HG03175 (cell line): ENCODE data around the gene AURKB.
"Not testable (repeated sequence)": the region's sequence is repeated elsewhere in the genome, so short reads cannot be mapped to it uniquely, and the experiment has no call there.

Source experiments
- ATAC-seq: cut with Tn5 transposase; IDR thresholded peaks from one replicate; pipeline ENCODE4 v1.9.1; 2021; ENCODE audit warnings: mild to moderate bottlenecking, moderate library complexity; ENCODE audit not compliant: unreplicated experiment

AURKB gene

DNA sequence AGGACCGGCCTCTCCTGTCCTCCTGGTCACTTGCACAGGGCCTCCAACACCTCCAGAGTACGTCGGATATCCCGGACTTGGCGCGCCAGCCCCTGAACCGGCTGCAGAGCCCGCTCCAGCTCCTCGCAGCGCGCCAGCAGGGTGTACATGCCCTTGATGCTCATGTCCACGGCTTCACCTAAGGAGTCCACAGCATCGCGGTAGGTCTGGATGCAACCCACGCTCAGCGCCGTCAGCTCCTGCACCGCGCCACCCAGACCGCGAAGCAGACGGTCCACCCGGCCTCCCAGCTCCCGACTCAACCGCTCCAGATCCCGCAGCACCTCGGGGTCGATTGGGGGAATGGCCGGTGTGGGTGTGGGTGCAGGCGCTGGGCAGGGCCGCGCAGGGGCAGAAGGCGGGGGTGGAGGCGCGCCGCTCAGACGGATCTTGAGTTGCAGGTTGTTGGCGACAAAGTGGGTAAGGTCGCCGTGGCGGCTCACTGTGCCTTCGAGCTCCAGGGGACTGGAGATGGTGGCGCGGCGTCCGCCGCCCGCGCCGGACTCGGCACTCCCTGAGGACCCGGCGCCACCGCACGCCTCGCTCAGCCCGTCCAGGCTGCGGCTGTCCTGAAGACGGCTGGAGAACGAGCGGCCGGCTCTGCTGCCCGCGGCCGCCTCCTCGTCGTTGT is 21.2 kb downstream of the AURKB start:
- no peak for ATAC-seq

- no peak for ATAC-seq
Observed at GRCh38 chr17:8188263-8188839, 22.0 kb downstream of the AURKB start.

GRCh38 chr17:8187517-8188262 is 22.7 kb downstream of the AURKB start:
- peak; percentile 16 for ATAC-seq

GRCh38 chr17:8186787-8187516 is 23.4 kb downstream of the AURKB start:
- ATAC-seq = peak; percentile 40

DNA sequence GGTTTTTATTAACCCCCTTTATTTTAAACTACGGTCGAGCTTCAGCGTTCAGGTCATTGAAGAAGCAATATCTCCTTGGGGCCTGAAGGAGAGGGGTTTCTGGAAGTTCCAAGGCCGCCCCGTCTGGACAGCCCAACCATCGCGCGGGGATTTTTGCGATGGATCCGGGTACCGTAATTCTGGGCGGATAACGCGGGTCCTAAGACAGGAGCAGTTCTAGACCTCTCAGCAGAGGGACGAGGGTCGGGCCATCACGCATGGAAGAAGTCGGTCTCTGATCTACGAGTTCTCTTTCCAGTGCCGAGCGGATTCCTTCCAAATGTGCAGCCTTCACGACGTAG is 24.0 kb downstream of the AURKB start:
- no peak for ATAC-seq

GRCh38 chr17:8185582-8186445 is 24.6 kb downstream of the AURKB start:
- ATAC-seq = no peak

DNA sequence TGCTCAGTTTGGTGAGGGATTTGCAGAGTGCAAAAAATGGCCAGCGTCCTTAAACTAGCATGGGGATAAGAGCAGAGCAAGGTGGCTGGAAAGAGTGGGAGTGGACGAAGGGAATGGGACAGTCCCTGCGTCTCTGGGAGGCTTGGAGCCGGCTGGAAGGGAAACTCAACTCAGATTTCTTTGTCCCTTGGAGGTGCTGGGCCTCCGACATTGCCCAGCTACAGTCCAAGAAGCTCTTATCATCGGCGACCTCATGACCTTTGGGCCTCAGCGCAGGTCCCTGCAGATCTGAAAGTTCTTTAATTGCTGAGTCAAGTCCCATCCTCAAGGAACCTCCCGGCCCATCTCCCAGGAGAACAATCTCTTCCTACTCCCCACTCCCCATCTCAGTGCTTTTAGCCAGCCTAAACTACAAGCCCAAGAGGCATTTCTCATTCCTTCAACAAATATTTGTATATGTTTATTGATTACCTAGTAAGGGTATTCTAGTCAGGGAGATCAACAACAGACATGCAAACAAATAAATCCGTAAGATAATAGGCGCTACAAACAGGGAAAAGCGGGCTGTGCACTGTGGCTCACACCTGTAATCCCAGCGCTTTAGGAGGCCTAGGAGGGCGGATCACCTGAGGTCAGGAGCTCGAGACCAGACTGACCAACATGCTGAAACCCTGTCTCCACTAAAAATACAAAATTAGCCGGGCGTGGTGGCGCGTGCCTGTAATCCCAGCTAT is 33.2 kb downstream of the AURKB start:
- no peak for ATAC-seq

GRCh38 chr17:8176197-8176940 is 34.0 kb downstream of the AURKB start, which contains the start of gene TMEM107:
Gene TMEM107, minus strand, starts transcription at chr17:8176380. Its CDS starts 94 bp downstream, at chr17:8176286.
- ATAC-seq = peak; percentile 45

DNA sequence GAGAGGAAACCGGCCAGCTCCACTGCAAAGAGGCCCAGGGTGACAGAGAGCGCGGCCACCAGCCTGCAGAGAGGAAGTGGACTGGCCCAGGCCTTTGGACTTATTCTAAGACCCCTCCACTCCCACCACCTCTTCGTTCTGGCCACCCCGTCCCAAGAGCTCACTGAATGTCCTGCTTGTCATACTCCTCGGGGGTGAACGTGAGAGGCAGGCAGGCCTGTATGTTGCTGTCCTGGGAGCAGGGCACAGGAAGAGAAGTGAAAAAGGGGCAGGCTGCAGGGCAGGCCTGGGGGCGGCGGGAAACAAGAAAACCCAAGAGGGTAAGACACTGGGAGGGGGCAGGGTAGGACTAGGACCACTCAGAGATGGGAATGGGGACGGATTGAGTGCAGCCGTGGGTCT is 34.6 kb downstream of the AURKB start:
- peak; percentile 3 for ATAC-seq

DNA sequence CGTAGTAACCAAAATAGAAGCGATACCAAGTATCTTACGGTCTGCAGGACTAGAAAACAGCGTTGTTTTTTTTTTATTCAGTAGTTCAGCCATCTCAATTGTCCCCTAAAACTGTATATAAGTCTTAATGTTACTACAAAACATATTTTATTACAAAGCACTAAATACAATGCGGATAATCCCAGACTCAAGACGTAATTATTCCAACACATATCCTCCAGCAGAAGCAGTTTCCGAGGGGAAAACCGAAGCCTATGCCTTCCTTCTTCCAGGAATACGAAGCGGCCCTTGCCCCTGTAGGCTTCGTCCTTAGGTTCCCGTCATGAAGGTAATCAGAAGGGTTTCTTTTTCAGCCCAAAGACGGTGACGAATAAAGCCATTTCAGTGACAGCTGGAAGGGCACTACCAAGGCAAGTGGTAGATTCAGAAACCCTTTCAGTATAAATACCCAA is 36.5 kb downstream of the AURKB start:
- no peak for ATAC-seq

GRCh38 chr17:8173056-8173870 is 37.1 kb downstream of the AURKB start:
- peak; percentile 68 for ATAC-seq

GRCh38 chr17:8170186-8170585 is 40.2 kb downstream of the AURKB start:
- ATAC-seq = not testable (repeated sequence)

- no peak for ATAC-seq
Observed at GRCh38 chr17:8167526-8167925, 42.8 kb downstream of the AURKB start.

- ATAC-seq = no peak
Observed at GRCh38 chr17:8166731-8167130, 43.6 kb downstream of the AURKB start.

GRCh38 chr17:8164815-8165131 is 45.6 kb downstream of the AURKB start:
- ATAC-seq = no peak

GRCh38 chr17:8163978-8164814 is 46.2 kb downstream of the AURKB start:
- no peak for ATAC-seq
